Esophagus squamous epithelium (tissue), 5 donors: ENCODE results near the gene COL4A1. TPM values are rescaled to one million over a fixed set of nuclear protein-coding genes. Genes with fewer than 3 reads are reported as not detected.

Experiments used
- DNase-seq: peaks from one replicate; lab custom pipeline; 2025; lab: John Stamatoyannopoulos, UW
- H3K27ac ChIP-seq, 4 donors: fragments of 200-600 bp; sonication (generic); one replicate each; pipeline ENCODE4 v1.5.1; 2016 to 2019; ENCODE audit warnings: mild to moderate bottlenecking in 1 of 4
- H3K27me3 ChIP-seq, 4 donors: fragments of 200-600 bp; sonication (generic); 1 replicate in 3 of 4; 2 replicates in 1 of 4; pipeline versions ENCODE4 v1.5.1 to v1.6.0; 2017 to 2021; ENCODE audit warnings: antibody characterized with exemption in 1 of 4
- H3K36me3 ChIP-seq, 3 donors: fragments of 200-600 bp; sonication (generic); one replicate each; pipeline ENCODE4 v1.5.1; 2016 to 2019
- H3K4me1 ChIP-seq, 3 donors: fragments of 200-600 bp; sonication (generic); one replicate each; pipeline ENCODE4 v1.5.1; 2017 to 2019
- H3K4me3 ChIP-seq, 4 donors: fragments of 200-600 bp; sonication (generic); 1 replicate in 3 of 4; 2 replicates in 1 of 4; pipeline ENCODE4 v1.5.1; 2016 to 2019; ENCODE audit warnings: mild to moderate bottlenecking in 2 of 4, moderate library complexity in 1 of 4
- H3K9me3 ChIP-seq, 3 donors: fragments of 200-600 bp; sonication (generic); one replicate each; pipeline ENCODE4 v1.5.1; 2016 to 2019
- CTCF ChIP-seq, 6 experiments: fragments of 450-650 bp in 4 of 6; fragments of 200-600 bp in 2 of 6; sonication (generic) in 2 of 6; IDR thresholded peaks; one replicate each; pipeline ENCODE4 v1.5.1; 2016 to 2019; ENCODE audit warnings: antibody characterized with exemption in 6 of 6, mild to moderate bottlenecking in 4 of 6, moderate library complexity in 4 of 6
- POLR2A ChIP-seq, 4 donors: fragments of 450-650 bp; IDR thresholded peaks; one replicate each; pipeline ENCODE4 v1.6.1; 2017; ENCODE audit warnings: antibody characterized with exemption in 4 of 4, mild to moderate bottlenecking in 4 of 4, moderate library complexity in 3 of 4
- WGBS, 2 donors: methylation state at CpG; one replicate each; pipeline ENCODE4 v1.1.5; 2018; 5-methylcytosine and 5-hydroxymethylcytosine counted together
- intact Hi-C: fragments of 100-400 bp; cut with DNase I; formaldehyde crosslinking; loops from one replicate; pipeline ENCODE4 v1.15.0; 2022
- small RNA-seq, 4 donors: library from RNA; depleted of rRNA; stranded (forward); fragments of <200 nt; gene quantifications; one replicate each; pipeline ENCODE3, GENCODE V24; 2016
- total RNA-seq, 4 donors: library from RNA; depleted of rRNA; stranded (reverse); fragments of >200 nt; gene quantifications; one replicate each; pipeline ENCODE4 v1.1.0, GENCODE V29; 2016
- donor health status: DM: yes; HTN: yes; CAD: no.

The COL4A1 gene
- total RNA-seq, 4 donors from 2014 or later: 8.9 to 97.1 (median 40.2) TPM

- intact Hi-C loops: loop anchor here (10.0 kb wide), 2 partner anchors 959 to 1149 kb away; no protein-coding TSS in a partner anchor
- no peak overlapping the region for H3K27ac ChIP-seq
- WGBS, 2 donors: 10 to 27% methylated on average over 2 of the region's 2 CpGs
Measured at GRCh38 chr13:110103534-110103933, 203.4 kb downstream of the COL4A1 start.

DNA sequence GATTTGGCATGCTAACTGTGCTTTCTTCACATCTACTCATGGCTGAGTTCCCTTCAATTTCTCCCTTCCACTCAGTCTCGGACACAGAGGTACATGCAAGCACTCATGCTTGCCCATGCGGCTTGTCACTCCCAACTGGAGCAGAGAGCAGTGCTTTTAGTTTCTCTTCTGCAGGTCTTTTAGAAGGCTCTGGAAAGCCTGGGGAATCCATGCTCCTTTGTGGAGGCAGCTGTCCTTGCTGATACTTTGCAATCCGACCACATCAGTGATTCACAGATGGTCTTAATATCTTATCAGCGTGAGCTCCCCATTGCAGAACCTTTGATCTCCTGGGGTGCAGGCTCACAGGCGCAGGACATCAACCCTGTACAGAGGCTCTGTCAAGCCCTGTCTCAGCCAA, 203.9 kb downstream of the COL4A1 start:
- H3K9me3 ChIP-seq: peaks cover 0 to 29% (median 5%) of the 10 kb centered on the region in 3 donors
- WGBS, 2 donors: 70 to 78% methylated on average over 5 of the region's 5 CpGs
- no peaks in the 10 kb centered on the region for H3K27me3 ChIP-seq
- no peaks in the 10 kb centered on the region for H3K4me1 ChIP-seq
- H3K27ac ChIP-seq: no peak overlapping the region
- intact Hi-C loops: loop anchor here (10.0 kb wide), 2 partner anchors 958 to 1148 kb away; no protein-coding TSS in a partner anchor
- DNase-seq: no peak
- H3K36me3 ChIP-seq: no peaks in the 10 kb centered on the region
- TF ChIP-seq CTCF (IDR thresholded peaks at IDR 0.05): no peak
- TF ChIP-seq POLR2A (IDR thresholded peaks at IDR 0.05): no peak
- H3K4me3 ChIP-seq: no peak overlapping the region

More at GRCh38 chr13:110103534-110103933, 203.4 kb downstream of the COL4A1 start:
- Histone ChIP-seq H3K36me3 (no peaks in the 10 kb centered on the region), H3K9me3 (peaks cover 0 to 28% (median 5%) of the 10 kb centered on the region in 3 donors), H3K4me1 (no peaks in the 10 kb centered on the region), H3K27me3 (no peaks in the 10 kb centered on the region), H3K4me3 (no peak overlapping the region)
- no peak for TF ChIP-seq CTCF (IDR thresholded peaks at IDR 0.05)
- no peak for TF ChIP-seq POLR2A (IDR thresholded peaks at IDR 0.05)
- no peak for DNase-seq

GRCh38 chr13:110102053-110102452, 204.9 kb downstream of the COL4A1 start:
- intact Hi-C loops: loop anchor here (10.0 kb wide), 2 partner anchors 957 to 1147 kb away; no protein-coding TSS in a partner anchor
- TF ChIP-seq POLR2A (IDR thresholded peaks at IDR 0.05) (no peak), CTCF (IDR thresholded peaks at IDR 0.05) (no peak)
- H3K27ac ChIP-seq: no peak overlapping the region
- 89 to 90% methylated on average over 3 to 4 of the region's 4 CpGs for WGBS, 2 donors
- no peaks in the 10 kb centered on the region for H3K27me3 ChIP-seq
- no peaks in the 10 kb centered on the region for H3K36me3 ChIP-seq
- peaks cover 0 to 8% (median 0%) of the 10 kb centered on the region in 3 donors for H3K4me1 ChIP-seq
- H3K9me3 ChIP-seq: peaks cover 0 to 29% (median 5%) of the 10 kb centered on the region in 3 donors
- no peak for DNase-seq
- no peak overlapping the region for H3K4me3 ChIP-seq

- Histone ChIP-seq H3K9me3 (peaks cover 0 to 29% (median 5%) of the 10 kb centered on the region in 3 donors), H3K4me1 (peaks cover 0 to 29% (median 9%) of the 10 kb centered on the region in 3 donors), H3K27ac (no peak overlapping the region), H3K27me3 (no peaks in the 10 kb centered on the region), H3K4me3 (no peak overlapping the region), H3K36me3 (no peaks in the 10 kb centered on the region)
- intact Hi-C loops: loop anchor here (10.0 kb wide), 2 partner anchors 955 to 1145 kb away; no protein-coding TSS in a partner anchor
- DNase-seq: no peak
- no peak for TF ChIP-seq CTCF (IDR thresholded peaks at IDR 0.05)
- no peak for TF ChIP-seq POLR2A (IDR thresholded peaks at IDR 0.05)
- 88 to 100% methylated on average over 1 of the region's 1 CpG for WGBS, 2 donors
Measured at GRCh38 chr13:110099922-110100321, 207.0 kb downstream of the COL4A1 start.

Small RNAs within 50 kb of the gene (small RNA-seq; reads per million reads assigned to genes)
- 0 reads per million in 4 donors for gene MIR8073

Other genes with a start within 250 kb of the COL4A1 start
- 100 to 1,000 TPM in 1 of 4 donors, 10 to 100 TPM in 3; 11.9 to 102 (median 43.5) TPM for gene COL4A2, start 127 bp upstream of the COL4A1 start, total RNA-seq